IPS DF 6.9 (cell line): ENCODE measurements around the gene ASCC1.
"Not testable (repeated sequence)": the region's sequence is repeated elsewhere in the genome, so short reads cannot be mapped to it uniquely, and the experiment has no call there.

Experiments used
- DNase-seq: peaks from one replicate; pipeline ENCODE4 v3.0.0-alpha.2; 2013; ENCODE audit warnings: low read depth, low spot score
- H3K27ac ChIP-seq: one replicate; pipeline ENCODE4 v1.5.1; 2013; ENCODE audit warnings: low read length, control low read depth
- H3K27me3 ChIP-seq: 2 replicates; pipeline ENCODE4 v1.6.1; 2013; ENCODE audit warnings: mild to moderate bottlenecking, low read length; ENCODE audit not compliant: control insufficient read depth, insufficient read depth
- H3K36me3 ChIP-seq: 2 replicates; pipeline ENCODE4 v1.6.1; 2013; ENCODE audit warnings: low read length; ENCODE audit not compliant: control insufficient read depth, insufficient read depth
- H3K4me1 ChIP-seq: 2 replicates; pipeline ENCODE4 v1.6.1; 2013; ENCODE audit warnings: low read length; ENCODE audit not compliant: control insufficient read depth, insufficient read depth
- H3K4me3 ChIP-seq: 2 replicates; pipeline ENCODE4 v1.5.1; 2013; ENCODE audit warnings: mild to moderate bottlenecking, low read length
- H3K9me3 ChIP-seq: 2 replicates; pipeline ENCODE4 v1.6.1; 2013; ENCODE audit warnings: low read length, inconsistent platforms; ENCODE audit not compliant: control insufficient read depth, insufficient read depth
- WGBS: extraction: QIAGEN DNeasy Blood & Tissue Kit; methylation state at CpG from one replicate; pipeline ENCODE4 v1.1.7; 2013; ENCODE audit warnings: mixed read lengths, missing lambda C conversion rate; ENCODE audit not compliant: insufficient read length, insufficient coverage; 5-methylcytosine and 5-hydroxymethylcytosine counted together

Gene ASCC1

DNA sequence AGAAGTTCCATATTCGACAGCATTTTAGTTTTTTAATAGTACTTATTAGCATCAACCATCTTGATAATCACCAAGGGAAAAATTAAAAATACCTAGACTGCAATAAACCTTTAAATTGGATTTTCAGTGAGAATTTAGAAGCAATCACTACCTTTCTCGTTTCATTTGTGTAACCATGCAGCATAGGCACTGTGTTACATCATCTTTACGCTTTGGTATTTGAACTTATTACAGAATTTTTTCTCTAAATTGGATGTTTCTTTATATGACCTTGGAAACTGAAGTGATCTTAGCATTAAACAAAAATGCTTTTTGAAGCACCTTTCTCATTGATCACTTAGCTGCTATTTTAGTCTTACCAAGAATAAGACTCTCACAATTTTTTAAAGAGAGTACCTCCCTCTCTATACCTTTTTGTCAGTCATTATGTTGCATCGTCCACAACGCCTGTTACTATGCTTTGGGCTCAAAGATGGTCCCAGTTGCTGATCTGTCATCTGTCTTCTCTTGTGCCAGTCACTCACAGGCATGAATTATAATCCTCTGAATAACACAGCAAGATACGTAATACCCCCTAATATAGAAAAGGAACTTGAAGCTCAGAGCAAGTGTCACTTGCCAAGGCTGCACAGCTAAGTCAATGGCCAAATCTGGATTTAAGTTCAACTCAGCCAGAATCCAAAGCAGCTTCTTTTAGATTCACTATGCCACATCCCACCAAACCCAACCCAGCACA, 19.6 kb upstream of the ASCC1 start:
- Histone ChIP-seq H3K27ac (no peak overlapping the region), H3K9me3 (no peaks in the 10 kb centered on the region), H3K27me3 (no peaks in the 10 kb centered on the region), H3K4me3 (no peak overlapping the region), H3K36me3 (peaks cover 6% of the 10 kb centered on the region; the same call in 1 of the 2 replicates), H3K4me1 (no peaks in the 10 kb centered on the region)
- no peak for DNase-seq
- WGBS = 100% methylated on average over 1 of the region's 6 CpGs

DNA sequence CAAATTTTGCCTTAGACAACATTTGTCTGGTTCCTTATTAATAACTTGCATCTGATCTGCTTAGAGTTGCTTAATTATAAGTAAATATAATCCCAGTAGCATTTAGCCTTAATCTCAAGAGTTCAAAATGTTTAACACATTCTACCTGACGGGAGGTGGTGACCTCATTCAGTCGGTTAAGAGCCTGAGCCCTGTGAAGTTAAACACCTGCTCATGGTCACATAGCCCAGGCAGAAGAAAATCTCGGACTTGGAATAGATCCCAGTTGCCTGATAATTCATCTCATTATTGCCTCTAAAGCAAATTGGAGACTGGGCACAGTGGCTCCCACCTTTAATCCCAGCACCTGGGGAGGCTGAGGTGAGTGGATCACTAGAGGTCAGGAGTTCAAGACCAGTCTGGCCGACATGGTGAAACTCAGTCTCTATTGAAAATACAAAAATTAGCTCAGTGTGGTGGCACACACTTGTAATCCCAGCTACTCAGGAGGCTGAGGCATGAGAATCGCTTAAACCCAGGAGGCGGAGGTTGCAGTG, 18.6 kb upstream of the ASCC1 start:
- H3K4me3 ChIP-seq = no peak overlapping the region
- H3K27ac ChIP-seq = no peak overlapping the region
- DNase-seq = no peak
- peaks cover 6% of the 10 kb centered on the region; the same call in 1 of the 2 replicates for H3K36me3 ChIP-seq
- no peaks in the 10 kb centered on the region; the same call in 1 of the 2 replicates for H3K4me1 ChIP-seq
- H3K27me3 ChIP-seq = no peaks in the 10 kb centered on the region
- no peaks in the 10 kb centered on the region for H3K9me3 ChIP-seq
- no CpG with 5 or more reads among the region's 6 CpGs for WGBS

DNA sequence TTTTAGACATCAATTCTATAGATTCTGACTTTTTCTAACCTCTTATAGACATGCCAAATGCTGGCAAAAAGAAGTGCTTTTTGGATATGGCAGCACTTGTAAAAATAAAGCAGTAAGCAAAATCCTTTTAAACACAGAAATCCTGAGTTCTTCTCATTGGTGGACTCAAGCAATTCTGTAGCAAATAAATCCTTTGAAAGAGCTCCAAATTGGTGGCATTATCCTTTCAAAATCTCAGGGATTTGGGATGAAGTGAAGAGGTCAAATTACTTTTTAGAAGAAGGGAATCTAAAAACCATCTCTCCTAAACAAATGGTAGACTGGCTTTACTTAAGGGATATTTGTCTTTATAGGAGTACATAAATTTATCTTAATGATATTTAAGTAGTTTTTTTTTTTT, 17.5 kb upstream of the ASCC1 start:
- H3K9me3 ChIP-seq = no peaks in the 10 kb centered on the region
- H3K27me3 ChIP-seq = no peaks in the 10 kb centered on the region
- DNase-seq = no peak
- H3K4me1 ChIP-seq = no peaks in the 10 kb centered on the region; the same call in 1 of the 2 replicates
- H3K36me3 ChIP-seq = peaks cover 6% of the 10 kb centered on the region; the same call in 1 of the 2 replicates
- no peak overlapping the region for H3K4me3 ChIP-seq
- H3K27ac ChIP-seq = no peak overlapping the region

GRCh38 chr10:72229261-72230251, 13.5 kb upstream of the ASCC1 start:
- Histone ChIP-seq H3K9me3 (no peaks in the 10 kb centered on the region), H3K36me3 (peaks cover 5% of the 10 kb centered on the region; the same call in 1 of the 2 replicates), H3K4me3 (no peak overlapping the region), H3K4me1 (peaks cover 2% of the 10 kb centered on the region; the same call in 1 of the 2 replicates), H3K27ac (no peak overlapping the region), H3K27me3 (no peaks in the 10 kb centered on the region)
- no CpG with 5 or more reads among the region's 8 CpGs for WGBS
- no peak for DNase-seq

GRCh38 chr10:72228318-72228751, 12.3 kb upstream of the ASCC1 start:
- WGBS = no CpG with 5 or more reads among the region's 2 CpGs
- H3K27me3 ChIP-seq = no peaks in the 10 kb centered on the region
- no peak overlapping the region for H3K27ac ChIP-seq
- H3K9me3 ChIP-seq = no peaks in the 10 kb centered on the region
- no peak overlapping the region for H3K4me3 ChIP-seq
- no peak for DNase-seq
- H3K36me3 ChIP-seq = peaks cover 2% of the 10 kb centered on the region; the same call in 1 of the 2 replicates
- H3K4me1 ChIP-seq = peaks cover 2% of the 10 kb centered on the region; the same call in 1 of the 2 replicates

DNA sequence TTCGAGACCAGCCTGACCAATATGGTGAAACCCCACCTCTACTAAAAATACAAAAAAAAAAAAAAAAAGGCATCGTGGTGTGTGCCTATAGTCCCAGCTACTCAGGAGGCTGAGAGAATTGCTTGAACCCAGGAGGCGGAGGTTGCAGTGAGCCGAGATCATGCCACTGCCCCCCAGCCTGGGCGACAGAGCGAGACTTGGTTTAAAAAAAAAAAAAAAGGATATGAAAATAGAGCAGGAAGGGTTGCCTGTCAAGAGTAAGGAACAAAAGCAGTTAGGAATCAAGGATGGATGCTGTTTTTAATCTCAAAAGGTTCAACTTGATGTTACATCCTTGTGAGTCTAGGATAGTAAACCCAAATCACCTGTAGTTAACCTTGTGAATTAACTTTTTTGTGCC, 11.8 kb upstream of the ASCC1 start:
- H3K27ac ChIP-seq = no peak overlapping the region
- H3K4me1 ChIP-seq = peaks cover 2% of the 10 kb centered on the region; the same call in 1 of the 2 replicates
- peaks cover under 1% of the 10 kb centered on the region; the same call in 1 of the 2 replicates for H3K36me3 ChIP-seq
- DNase-seq = no peak
- H3K9me3 ChIP-seq = no peaks in the 10 kb centered on the region
- WGBS = no CpG with 5 or more reads among the region's 6 CpGs
- no peaks in the 10 kb centered on the region for H3K27me3 ChIP-seq
- H3K4me3 ChIP-seq = no peak overlapping the region

GRCh38 chr10:72226418-72227027, 10.4 kb upstream of the ASCC1 start:
- Histone ChIP-seq H3K27ac (no peak overlapping the region), H3K27me3 (no peaks in the 10 kb centered on the region), H3K9me3 (no peaks in the 10 kb centered on the region), H3K4me1 (peaks cover 2% of the 10 kb centered on the region; the same call in 1 of the 2 replicates), H3K36me3 (no peaks in the 10 kb centered on the region; the same call in 1 of the 2 replicates), H3K4me3 (no peak overlapping the region)
- DNase-seq = no peak
- no CpG with 5 or more reads among the region's 6 CpGs for WGBS

- not testable (repeated sequence) for H3K9me3 ChIP-seq, H3K27me3 ChIP-seq, H3K36me3 ChIP-seq, DNase-seq, H3K4me3 ChIP-seq, H3K27ac ChIP-seq, H3K4me1 ChIP-seq
- no CpG with 5 or more reads among the region's 6 CpGs for WGBS
Observed at GRCh38 chr10:72224191-72224590, 8.1 kb upstream of the ASCC1 start.

- WGBS = no CpG with 5 or more reads among the region's 1 CpG
- Histone ChIP-seq H3K27me3 (no peaks in the 10 kb centered on the region), H3K27ac (no peak overlapping the region), H3K36me3 (no peaks in the 10 kb centered on the region; the same call in 1 of the 2 replicates), H3K9me3 (no peaks in the 10 kb centered on the region), H3K4me1 (peaks cover 2% of the 10 kb centered on the region; the same call in 1 of the 2 replicates), H3K4me3 (no peak overlapping the region)
- DNase-seq = no peak
Observed at GRCh38 chr10:72223743-72224101, 7.6 kb upstream of the ASCC1 start.

DNA sequence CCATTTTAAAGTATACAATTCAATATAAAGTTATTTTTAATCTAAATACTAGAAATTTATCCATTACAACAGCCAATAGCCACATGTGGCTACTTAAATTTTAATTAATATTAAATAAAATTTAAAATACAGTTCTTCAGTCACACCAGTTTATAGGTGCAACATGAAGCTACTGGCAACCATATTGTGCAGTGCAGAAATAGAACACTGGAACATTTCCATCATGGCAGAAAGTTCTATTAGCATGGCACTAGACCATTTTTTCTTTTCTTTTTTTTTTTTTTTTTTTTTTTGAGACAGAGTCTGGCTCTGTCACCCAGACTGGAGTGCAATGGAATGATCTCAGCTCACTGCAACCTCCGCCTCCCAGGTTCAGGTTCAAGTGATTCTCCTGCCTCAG, 5.2 kb upstream of the ASCC1 start:
- Histone ChIP-seq H3K27ac (no peak overlapping the region), H3K4me1 (no peaks in the 10 kb centered on the region), H3K36me3 (no peaks in the 10 kb centered on the region; the same call in 1 of the 2 replicates), H3K27me3 (no peaks in the 10 kb centered on the region), H3K9me3 (no peaks in the 10 kb centered on the region), H3K4me3 (no peak overlapping the region)
- no peak for DNase-seq
- whole genome bisulfite sequencing = no CpG with 5 or more reads among the region's 1 CpG
